GM21786 (cell line): Measurements from ENCODE around the gene PDGFB.
"Not testable (repeated sequence)": the region's sequence is repeated elsewhere in the genome, so short reads cannot be mapped to it uniquely, and the experiment has no call there.

Experiments used
- ATAC-seq: cut with Tn5 transposase; IDR thresholded peaks from one replicate; pipeline ENCODE4 v1.9.1; 2021; ENCODE audit not compliant: unreplicated experiment

The PDGFB gene

GRCh38 chr22:39229075-39229474, 15.7 kb downstream of the PDGFB start:
- no peak for ATAC-seq

- ATAC-seq: no peak
Observed at GRCh38 chr22:39227542-39228272, 17.1 kb downstream of the PDGFB start.

DNA sequence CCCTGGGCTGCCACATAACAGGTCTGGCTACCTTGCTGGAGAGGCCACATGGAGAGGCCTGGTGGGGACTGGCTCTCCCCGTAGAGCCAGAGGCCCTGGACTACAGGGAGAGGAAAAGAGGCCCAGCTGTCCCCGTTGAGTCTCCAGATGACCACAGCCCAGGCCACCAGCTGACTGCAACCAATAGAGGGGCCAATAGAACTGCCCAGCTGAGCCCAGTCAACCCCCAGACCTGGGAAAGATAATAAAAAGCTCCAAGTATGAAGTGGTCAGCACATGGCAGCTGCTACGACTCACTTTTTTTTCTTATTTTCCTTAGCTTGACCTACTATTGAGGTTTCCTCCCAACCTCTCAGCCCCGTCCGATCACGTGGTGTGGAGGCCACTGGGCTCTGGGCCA, 18.4 kb downstream of the PDGFB start:
- ATAC-seq: no peak

DNA sequence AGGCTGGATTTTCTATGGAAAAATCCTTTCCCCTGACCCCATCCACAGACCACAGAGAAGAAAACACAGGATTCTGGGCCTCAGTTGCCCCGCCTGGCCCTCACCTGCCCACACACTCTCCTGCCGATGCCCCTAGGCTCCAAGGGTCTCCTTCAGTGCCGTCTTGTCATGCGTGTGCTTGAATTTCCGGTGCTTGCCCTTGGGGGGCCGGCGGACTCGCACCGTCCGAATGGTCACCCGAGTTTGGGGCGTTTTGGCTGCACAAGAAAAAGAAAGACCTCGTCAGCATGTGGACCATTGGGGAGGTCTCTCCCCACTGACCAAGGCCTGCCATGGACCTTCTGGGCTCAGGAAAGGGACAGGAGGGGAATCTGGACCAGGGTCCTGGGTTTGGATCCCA, 19.2 kb downstream of the PDGFB start:
- no peak for ATAC-seq

DNA sequence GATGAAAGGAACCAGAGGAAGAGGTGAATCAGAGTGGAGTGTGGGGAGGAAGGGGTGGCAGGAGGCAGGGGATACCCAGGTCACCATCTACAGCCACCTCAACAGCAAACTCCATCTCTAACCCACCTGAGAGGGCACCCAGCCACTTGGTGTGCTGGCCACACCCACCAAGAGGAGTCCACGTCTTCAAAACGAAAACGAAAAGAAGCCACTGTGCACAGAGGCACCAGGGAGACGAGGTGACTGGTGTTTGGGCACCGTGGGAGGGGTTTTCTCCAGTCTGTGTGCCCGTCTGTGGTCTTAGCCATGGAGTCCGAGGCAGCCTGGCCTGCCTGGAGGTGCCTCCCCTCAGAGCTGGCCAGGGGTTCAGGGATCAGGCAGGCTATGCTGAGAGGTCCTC, 20.2 kb downstream of the PDGFB start:
- ATAC-seq: no peak

DNA sequence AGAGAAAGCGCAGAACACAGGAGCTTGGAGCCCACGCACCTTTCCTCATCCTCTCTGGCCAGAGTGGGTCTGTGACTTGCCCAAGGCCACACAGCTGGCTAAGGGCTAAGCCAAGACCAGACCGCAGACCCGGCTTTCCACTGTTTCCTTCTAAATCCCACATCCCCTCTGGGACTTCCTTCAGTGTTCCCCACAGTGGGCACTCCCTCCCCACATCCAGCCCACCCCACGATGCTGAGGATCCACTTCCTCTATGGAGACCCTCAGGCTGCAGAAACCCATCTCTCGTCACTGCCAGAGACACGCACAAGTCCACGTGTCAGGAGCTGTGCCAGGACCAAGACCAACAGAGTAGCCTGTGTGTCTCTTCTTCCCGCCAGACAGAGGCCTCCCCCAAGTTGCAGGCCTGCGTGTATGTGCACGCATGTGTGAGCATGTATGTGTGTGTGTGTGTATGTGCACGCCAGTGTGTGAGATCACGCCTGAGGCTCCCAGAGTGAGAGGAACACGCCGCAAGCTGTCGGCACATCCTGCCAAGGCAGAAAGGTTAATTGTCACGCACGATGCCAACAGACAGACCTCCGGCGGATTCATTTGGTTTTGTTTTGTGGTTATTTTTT, 21.6 kb downstream of the PDGFB start:
- no peak for ATAC-seq

- no peak for ATAC-seq
Observed at GRCh38 chr22:39221999-39222686, 22.6 kb downstream of the PDGFB start.

- no peak for ATAC-seq
Observed at GRCh38 chr22:39220890-39221850, 23.6 kb downstream of the PDGFB start.

- ATAC-seq: no peak
Observed at GRCh38 chr22:39220450-39220849, 24.3 kb downstream of the PDGFB start.

DNA sequence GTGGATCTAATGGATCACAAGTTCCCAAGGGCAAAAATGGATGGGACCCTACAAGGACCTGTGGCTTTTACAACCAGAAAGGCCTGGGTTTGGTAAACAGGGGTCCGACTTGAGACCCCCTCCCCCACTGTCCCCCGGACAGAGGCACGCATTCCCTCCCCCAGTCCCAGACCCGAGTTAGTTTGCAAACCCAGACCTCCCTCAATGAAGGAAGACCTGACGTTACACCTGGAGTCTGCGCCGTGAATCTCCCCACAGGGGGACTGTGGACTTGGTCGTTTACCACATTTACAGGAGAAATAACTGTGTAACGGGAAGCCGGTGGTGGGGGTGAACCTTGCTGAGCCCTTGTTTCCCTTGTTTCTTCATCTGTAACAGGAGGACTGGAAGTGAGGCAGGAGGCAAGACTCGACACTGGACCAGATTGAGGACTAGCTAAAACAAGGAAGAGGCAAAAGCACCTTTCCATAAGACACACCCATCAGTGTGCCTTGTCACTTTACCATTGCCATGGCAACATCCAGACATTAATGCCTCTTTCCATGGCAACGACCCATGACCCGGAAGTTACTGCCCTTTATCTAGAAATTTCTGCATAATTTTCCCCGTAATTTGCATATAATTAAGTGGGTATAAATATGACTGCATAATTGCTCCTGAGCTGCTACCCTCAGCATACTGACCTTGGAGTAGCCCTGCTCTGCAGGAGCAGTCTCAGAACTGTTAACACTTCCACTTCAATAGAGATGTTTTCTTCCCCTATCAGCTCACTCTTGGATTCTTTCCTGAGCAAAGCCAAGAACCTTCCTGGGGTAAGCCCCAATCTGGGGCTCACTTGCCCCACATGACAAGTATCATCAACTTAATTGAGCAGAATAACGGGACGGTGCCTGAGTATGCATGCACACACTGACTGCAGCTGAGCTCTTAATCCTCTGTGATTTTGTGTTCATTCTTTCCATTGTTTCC, 25.4 kb downstream of the PDGFB start:
- ATAC-seq: no peak

DNA sequence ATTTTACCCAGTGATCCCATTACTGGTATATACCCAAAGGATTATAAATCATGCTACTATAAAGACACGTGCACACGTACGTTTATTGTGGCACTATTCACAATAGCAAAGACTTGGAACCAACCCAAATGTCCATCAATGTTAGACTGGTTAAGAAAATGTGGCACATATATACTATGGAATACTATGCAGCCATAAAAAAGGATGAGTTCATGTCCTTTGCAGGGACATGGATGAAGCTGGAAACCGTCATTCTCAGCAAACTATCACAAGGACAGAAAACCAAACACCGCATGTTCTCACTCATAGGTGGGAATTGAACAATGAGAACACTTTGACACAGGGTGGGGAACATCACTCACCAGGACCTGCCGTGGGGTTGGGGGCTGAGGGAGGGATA, 26.4 kb downstream of the PDGFB start:
- ATAC-seq: not testable (repeated sequence)

DNA sequence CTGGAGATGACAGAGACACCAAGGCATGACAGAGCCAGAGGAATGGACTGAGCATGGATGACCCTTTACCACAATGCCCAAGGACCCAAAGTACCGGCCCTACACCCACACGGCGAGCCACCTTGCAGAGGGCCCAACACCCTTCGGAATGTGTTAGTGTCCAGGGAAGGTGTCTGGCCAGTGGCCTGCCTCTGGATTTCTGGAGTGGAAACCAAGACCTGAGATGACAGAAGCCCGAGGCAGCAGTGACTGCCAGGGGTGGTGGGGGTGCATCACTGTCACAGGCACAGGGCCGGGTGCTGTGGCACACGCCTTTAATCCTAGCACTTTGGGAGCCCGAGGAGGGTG, 28.7 kb downstream of the PDGFB start:
- ATAC-seq: no peak

DNA sequence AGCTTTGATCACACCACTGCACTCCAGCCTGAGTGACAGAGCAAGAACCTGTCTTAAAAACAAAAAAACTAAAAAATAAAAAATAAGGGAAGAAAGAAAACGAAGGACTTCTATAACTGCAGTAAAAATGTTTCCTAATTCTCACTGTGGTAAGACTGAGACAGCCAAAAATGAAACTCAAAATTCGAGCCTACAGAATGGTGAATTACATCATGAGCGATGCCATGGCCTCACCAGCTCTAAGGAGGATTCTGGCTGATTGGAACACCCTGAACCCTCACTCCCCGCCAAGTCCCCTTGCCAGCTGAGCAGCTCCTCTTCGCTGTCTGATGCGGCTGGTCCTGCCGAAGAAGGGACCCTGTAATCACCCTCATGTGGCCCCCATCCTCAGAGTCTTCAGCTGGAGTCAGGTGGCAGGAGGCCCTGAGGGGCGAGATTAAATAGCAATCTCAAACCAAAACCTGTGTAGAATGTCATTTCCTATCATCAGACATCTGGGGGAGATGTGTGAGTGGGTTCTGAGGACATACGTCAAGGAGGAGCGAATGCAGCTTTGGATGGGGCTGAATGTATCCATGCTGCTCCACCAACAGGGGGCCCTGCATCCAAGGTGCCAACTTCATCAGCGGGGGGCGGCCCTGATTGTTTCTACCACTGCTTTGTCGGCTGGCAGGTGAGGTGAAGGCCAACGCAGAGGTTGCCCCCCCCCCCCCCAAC, 29.2 kb downstream of the PDGFB start:
- ATAC-seq: no peak

DNA sequence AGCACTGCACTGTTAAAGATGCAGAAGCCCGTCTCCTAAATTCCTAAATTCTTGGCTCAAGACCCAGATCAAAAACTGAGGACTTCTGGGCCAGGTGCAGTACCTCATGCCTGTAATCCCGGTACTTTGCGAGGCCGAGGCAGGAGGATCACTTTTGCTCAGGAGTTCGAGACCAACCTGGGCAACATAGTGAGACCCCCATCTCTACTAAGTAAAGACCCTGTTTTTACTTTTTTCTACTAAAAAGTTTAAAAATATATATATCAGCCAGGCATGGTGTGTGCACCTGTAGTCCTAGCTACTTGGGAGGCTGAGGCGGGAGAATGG, 29.7 kb downstream of the PDGFB start:
- ATAC-seq: no peak

DNA sequence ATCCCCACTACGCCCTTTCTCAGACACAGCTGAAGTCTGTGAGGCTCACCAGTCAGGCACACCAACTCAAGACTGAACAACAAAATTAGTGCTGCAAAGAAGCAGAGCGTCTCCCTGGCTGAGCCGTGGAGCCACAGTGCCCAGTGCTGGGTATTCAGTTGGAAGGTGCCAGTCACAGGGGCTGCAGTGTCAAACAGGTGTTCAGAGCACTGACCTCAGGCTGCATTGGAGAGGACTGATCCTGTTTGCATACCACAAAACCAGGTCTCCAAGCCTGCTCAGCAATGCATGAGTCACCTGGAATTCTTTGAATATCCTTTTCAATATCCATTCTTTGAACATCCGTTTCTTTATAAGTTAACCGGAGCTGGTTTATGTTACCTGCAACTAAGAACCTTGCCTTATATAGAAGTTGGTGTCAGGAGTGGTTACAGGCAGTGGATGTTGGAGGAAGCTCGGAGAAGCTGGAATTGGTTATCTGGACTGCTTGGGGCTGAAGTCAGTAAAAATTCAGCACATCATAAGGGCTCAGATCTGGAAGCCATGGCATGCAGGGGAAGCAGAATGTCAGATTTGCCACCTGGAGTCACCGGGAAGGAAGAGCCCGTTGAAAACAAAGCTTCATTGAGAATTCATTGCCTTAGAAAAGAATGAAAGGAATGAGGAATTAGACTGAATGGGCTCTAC, 30.3 kb downstream of the PDGFB start:
- no peak for ATAC-seq

DNA sequence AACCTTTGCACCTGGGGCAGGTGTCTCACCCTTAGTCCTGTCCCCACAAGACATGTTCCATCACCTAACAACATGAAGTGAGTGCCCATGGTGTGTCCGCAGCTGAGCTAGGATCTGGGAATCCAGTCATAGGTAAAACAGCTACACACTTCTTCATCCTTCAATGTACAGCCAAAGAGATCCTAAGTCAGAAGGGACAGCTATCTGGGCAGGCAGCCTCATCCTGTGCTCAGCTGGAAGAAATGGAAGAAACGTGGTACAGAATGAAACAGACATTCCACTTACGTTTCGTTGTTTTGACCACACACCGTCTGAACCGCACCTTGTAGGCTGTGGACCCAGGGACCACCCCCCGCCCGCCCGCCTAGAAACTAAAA, 30.8 kb downstream of the PDGFB start:
- ATAC-seq: no peak

DNA sequence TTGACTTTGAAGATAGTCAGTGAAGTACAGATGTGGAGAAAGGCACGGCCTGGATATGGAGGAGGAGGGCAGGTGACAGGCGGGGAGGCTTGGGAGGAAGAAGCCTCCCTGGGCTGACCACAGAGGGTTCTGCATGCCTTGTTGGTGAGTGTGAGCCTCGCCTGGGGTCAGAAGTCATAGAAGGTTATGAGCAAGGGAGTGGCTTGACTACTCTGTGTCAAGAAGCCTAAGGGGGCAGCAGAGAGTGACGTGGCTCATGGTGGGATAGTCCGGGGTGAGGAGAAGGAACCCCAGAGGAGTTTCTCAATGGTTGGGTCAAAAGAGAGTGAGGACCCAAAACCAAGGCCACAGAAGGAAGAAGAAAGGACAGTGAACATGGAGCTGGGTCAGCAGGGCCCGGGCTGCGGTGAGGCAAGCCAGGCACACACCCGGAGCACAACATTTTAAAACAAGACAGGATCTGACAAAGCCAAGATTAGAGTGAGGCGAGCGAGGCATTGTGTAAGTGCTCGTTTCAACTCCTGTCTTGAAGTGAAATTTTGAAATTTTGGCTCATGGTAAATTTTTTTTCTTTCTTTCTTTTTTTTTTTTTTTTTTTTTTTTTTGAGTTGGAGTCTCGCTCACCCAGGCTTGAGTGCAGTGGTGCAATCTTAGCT, 31.9 kb downstream of the PDGFB start:
- ATAC-seq: no peak

- ATAC-seq: no peak
Observed at GRCh38 chr22:39209756-39210155, 35.0 kb downstream of the PDGFB start.
